Endothelial cell of umbilical vein (primary cell): ENCODE results near the gene CXCL14. TPM values are rescaled to one million over a fixed set of nuclear protein-coding genes. Genes with fewer than 3 reads are reported as not detected.

ENCODE experiments used
- BruUV-seq: library from RNA; stranded (reverse); fragments of 400-500 nt; replicated peaks from 2 replicates; lab custom pipeline; 2021; lab: Mats Ljungman, UMichigan
- CTCF ChIA-PET: fragments of 300-600, 350-600 bp; sonication (Branson Sonifier 250); formaldehyde crosslinking; loops from one replicate; lab custom pipeline; 2021; ENCODE audit warnings: antibody characterized with exemption, inconsistent platforms; lab: Charles Lee
- POLR2A ChIA-PET: fragments of 300-600, 350-600 bp; sonication (Branson Sonifier 250); formaldehyde crosslinking; loops from one replicate; lab custom pipeline; 2021; ENCODE audit warnings: antibody characterized with exemption, inconsistent platforms; lab: Charles Lee
- DNase-seq: peaks from one replicate; pipeline ENCODE4 v3.0.0-alpha.2; 2011; ENCODE audit warnings: low read depth, low spot score
- FAIRE-seq: peaks from 2 replicates; lab custom pipeline; 2011; peaks lifted over from hg19 to GRCh38; lab: Jason Lieb, UNC
- H2AFZ ChIP-seq: 2 replicates; pipeline ENCODE4 v1.6.0; 2012; ENCODE audit warnings: low read depth, low read length, control low read depth, inconsistent platforms
- H3K27ac ChIP-seq: 2 replicates; pipeline ENCODE4 v1.5.1; 2011; ENCODE audit warnings: low read depth, mild to moderate bottlenecking, control low read depth, low read length, moderate library complexity; ENCODE audit not compliant: insufficient read depth
- H3K27me3 ChIP-seq, 2 experiments: 2 replicates each; pipeline versions ENCODE4 v1.6.0 to v1.6.1; 2011; ENCODE audit warnings: low read length in 2 of 2, mixed read lengths in 1 of 2; ENCODE audit not compliant: control insufficient read depth in 2 of 2, insufficient read depth in 2 of 2
- H3K36me3 ChIP-seq, 2 experiments: 2 replicates in 1 of 2; 3 replicates in 1 of 2; pipeline ENCODE4 v1.5.1; 2011; ENCODE audit warnings: low read length in 2 of 2, mild to moderate bottlenecking in 1 of 2, moderate library complexity in 1 of 2; ENCODE audit not compliant: control insufficient read depth in 2 of 2, insufficient read depth in 2 of 2; ENCODE audit errors: extremely low read depth in 1 of 2
- H3K4me1 ChIP-seq: 3 replicates; pipeline ENCODE4 v1.5.1; 2011; ENCODE audit warnings: mild to moderate bottlenecking, low read length; ENCODE audit not compliant: control insufficient read depth, insufficient read depth; ENCODE audit errors: extremely low read depth
- H3K4me2 ChIP-seq: 2 replicates; pipeline ENCODE4 v1.6.1; 2011; ENCODE audit warnings: low read length, control low read depth, mixed read lengths; ENCODE audit not compliant: insufficient read depth
- H3K4me3 ChIP-seq, 3 experiments: fragments of 200-600 bp in 1 of 3; sonication (generic), shearing (Covaris generic) in 1 of 3; replicated peaks in 1 of 3; 2 replicates each; pipeline ENCODE4 v1.5.1; 2011 to 2016; ENCODE audit warnings: control low read depth in 3 of 3, low read length in 3 of 3, mild to moderate bottlenecking in 2 of 3, inconsistent platforms in 1 of 3, low read depth in 1 of 3, moderate library complexity in 1 of 3; ENCODE audit not compliant: insufficient read depth in 1 of 3
- H3K79me2 ChIP-seq: 2 replicates; pipeline ENCODE4 v1.6.0; 2012; ENCODE audit warnings: low read length, inconsistent platforms; ENCODE audit not compliant: control insufficient read depth, insufficient read depth
- H3K9ac ChIP-seq: replicated peaks from 2 replicates; pipeline ENCODE3; 2011; ENCODE audit warnings: low read length, control low read depth; ENCODE audit not compliant: insufficient read depth; ENCODE audit errors: extremely low read depth
- H3K9me1 ChIP-seq: replicated peaks from 3 replicates; pipeline ENCODE4 v1.6.0; 2011; ENCODE audit warnings: mild to moderate bottlenecking, low read length; ENCODE audit not compliant: control insufficient read depth, insufficient read depth; ENCODE audit errors: extremely low read depth
- H3K9me3 ChIP-seq: replicated peaks from 2 replicates; pipeline ENCODE4 v1.5.1; 2012; ENCODE audit warnings: low read length, inconsistent platforms; ENCODE audit not compliant: control insufficient read depth, insufficient read depth
- H4K20me1 ChIP-seq: replicated peaks from 2 replicates; pipeline ENCODE3; 2011; ENCODE audit warnings: mild to moderate bottlenecking, low read length; ENCODE audit not compliant: control insufficient read depth, insufficient read depth; ENCODE audit errors: extremely low read depth
- CTCF ChIP-seq, 2 donors: IDR thresholded peaks; 1 replicate in 1 of 2; 2 replicates in 1 of 2; pipeline ENCODE4 v1.5.1; 2011; ENCODE audit warnings: low read length in 2 of 2, mild to moderate bottlenecking in 2 of 2, moderate library complexity in 2 of 2, control low read depth in 1 of 2, inconsistent platforms in 1 of 2, low read depth in 1 of 2; ENCODE audit not compliant: insufficient read depth in 1 of 2; ENCODE audit errors: extremely low read depth in 1 of 2
- EZH2 ChIP-seq: IDR thresholded peaks from 2 replicates; pipeline ENCODE4 v1.6.1; 2012; ENCODE audit warnings: borderline replicate concordance, low read depth, mild to moderate bottlenecking, moderate library complexity, low read length, inconsistent platforms; ENCODE audit not compliant: severe bottlenecking
- FOS ChIP-seq: IDR thresholded peaks from 2 replicates; pipeline ENCODE4 v1.6.1; 2011; ENCODE audit warnings: mild to moderate bottlenecking, low read length, moderate library complexity, borderline replicate concordance; ENCODE audit not compliant: insufficient read depth
- GATA2 ChIP-seq: IDR thresholded peaks from 2 replicates; pipeline ENCODE4 v1.7.0; 2011; ENCODE audit warnings: low read depth, mild to moderate bottlenecking, moderate library complexity, mixed read lengths, low read length; ENCODE audit not compliant: insufficient read length, insufficient read depth
- JUN ChIP-seq: IDR thresholded peaks from 2 replicates; pipeline ENCODE4 v1.6.1; 2011; ENCODE audit warnings: borderline replicate concordance, low read depth; ENCODE audit not compliant: insufficient read length, insufficient read depth
- MAX ChIP-seq: IDR thresholded peaks from 2 replicates; pipeline ENCODE4 v1.6.1; 2011; ENCODE audit not compliant: insufficient read depth, insufficient read length
- MYC ChIP-seq: IDR thresholded peaks from one replicate; pipeline ENCODE4 v1.6.1; 2011; ENCODE audit warnings: mild to moderate bottlenecking, low read depth, low read length
- POLR2A ChIP-seq: IDR thresholded peaks from 2 replicates; pipeline ENCODE4 v1.6.1; 2012; ENCODE audit warnings: low read depth, mild to moderate bottlenecking, control low read depth, low read length
- POLR2AphosphoS5 ChIP-seq: IDR thresholded peaks from 2 replicates; pipeline ENCODE4 v1.6.1; 2012; ENCODE audit warnings: low read depth, mild to moderate bottlenecking, control low read depth, low read length, moderate library complexity; ENCODE audit not compliant: insufficient read depth
- dilution Hi-C: fragments of 300-500 bp; cut with MboI; formaldehyde crosslinking; loops from one replicate; pipeline ENCODE4 v1.15.0; 2019; ENCODE audit warnings: low sequenced_read_pairs; ENCODE audit not compliant: extremely low pct_ligation_motif_present
- intact Hi-C: fragments of 100-400 bp; cut with micrococcal nuclease; formaldehyde crosslinking; loops from one replicate; pipeline ENCODE4 v1.10.0; 2022
- polyA plus RNA-seq, 4 experiments: library from polyadenylated mRNA; depleted of rRNA in 3 of 4; stranded (reverse) in 3 of 4; unstranded in 1 of 4; fragments of >200 nt; gene quantifications; 2 replicates each; pipeline versions ENCODE4 v1.2.1 to v1.2.3, GENCODE V29; 2011 to 2012; ENCODE audit warnings: missing spikeins in 1 of 4
- total RNA-seq: library from RNA; stranded (reverse); gene quantifications from 2 replicates; pipeline ENCODE4 v1.2.3, GENCODE V29; 2021

CXCL14 gene
- total and polyA plus RNA-seq, 2 donors (not counting 3 experiments of a cell fraction or from before 2014, with no cell fraction given) = not detected

- peaks cover 14 to 19% of the 10 kb centered on the region in 2 experiments for H3K27me3 ChIP-seq
- TF ChIP-seq GATA2 (peak; percentile 75), FOS (peak; percentile 35), POLR2AphosphoS5 (no peak)
- FAIRE-seq = no peak
- ChIA-PET CTCF (interaction anchor here (0.7 to 1.6 kb wide), 6 partner anchors 24 to 66 kb away, joined by 3 to 8 read pairs (median 3); no protein-coding TSS in a partner anchor), POLR2A (no interaction called here)
- no peak overlapping the region for H3K4me3 ChIP-seq
- DNase-seq = peak; percentile 14
- H3K36me3 ChIP-seq = no peaks in the 10 kb centered on the region
- no peaks in the 10 kb centered on the region for H4K20me1 ChIP-seq
- H3K9me1 ChIP-seq = no peaks in the 10 kb centered on the region
- no peaks in the 10 kb centered on the region for H3K4me1 ChIP-seq
- no peak overlapping the region for H3K27ac ChIP-seq
- H3K79me2 ChIP-seq = no peaks in the 10 kb centered on the region
- dilution Hi-C loops (no loop called here), intact Hi-C loops (no loop called here)
- no peak overlapping the region for H2AFZ ChIP-seq
- no peak overlapping the region for H3K4me2 ChIP-seq
- no peak overlapping the region for H3K9ac ChIP-seq
- no peaks in the 10 kb centered on the region for H3K9me3 ChIP-seq
- BruUV-seq = no TSS peak
Observed at GRCh38 chr5:135526924-135527323, 51.9 kb downstream of the CXCL14 start.

- H3K4me2 ChIP-seq = no peak overlapping the region
- peaks cover 7 to 30% of the 10 kb centered on the region in 2 experiments for H3K27me3 ChIP-seq
- intact Hi-C loops (no loop called here), dilution Hi-C loops (no loop called here)
- H3K79me2 ChIP-seq = no peaks in the 10 kb centered on the region
- H3K9ac ChIP-seq = no peak overlapping the region
- H3K9me3 ChIP-seq = no peaks in the 10 kb centered on the region
- TF ChIP-seq JUN = no peak
- no peak for TF ChIP-seq MYC
- TF ChIP-seq POLR2A = no peak
- TF ChIP-seq POLR2AphosphoS5 = no peak
- no peak for TF ChIP-seq FOS
- TF ChIP-seq GATA2 = no peak
- no peak for TF ChIP-seq MAX
- no peak for TF ChIP-seq EZH2
- TF ChIP-seq CTCF (IDR thresholded peaks at IDR 0.05; ENCODE audit: extremely low read depth in 1 of 2, insufficient read depth in 1 of 2, low read depth in 1 of 2, low read length in 2 of 2) = no peak
- BruUV-seq = no TSS peak
- FAIRE-seq = no peak
- ChIA-PET POLR2A (no interaction called here), CTCF (interaction anchor here (1.6 kb wide), 1 partner anchor 56 kb away, joined by 6 read pairs; no protein-coding TSS in a partner anchor)
- no peaks in the 10 kb centered on the region for H3K36me3 ChIP-seq
- H3K4me1 ChIP-seq = no peaks in the 10 kb centered on the region
- H3K27ac ChIP-seq = no peak overlapping the region
- H4K20me1 ChIP-seq = no peaks in the 10 kb centered on the region
- DNase-seq = no peak
- no peaks in the 10 kb centered on the region for H3K9me1 ChIP-seq
- no peak overlapping the region for H2AFZ ChIP-seq
- H3K4me3 ChIP-seq = no peak overlapping the region
Observed at GRCh38 chr5:135521964-135522363, 56.8 kb downstream of the CXCL14 start.
